ENCODE measurements around the gene ETS1.

Gene ETS1

DNA sequence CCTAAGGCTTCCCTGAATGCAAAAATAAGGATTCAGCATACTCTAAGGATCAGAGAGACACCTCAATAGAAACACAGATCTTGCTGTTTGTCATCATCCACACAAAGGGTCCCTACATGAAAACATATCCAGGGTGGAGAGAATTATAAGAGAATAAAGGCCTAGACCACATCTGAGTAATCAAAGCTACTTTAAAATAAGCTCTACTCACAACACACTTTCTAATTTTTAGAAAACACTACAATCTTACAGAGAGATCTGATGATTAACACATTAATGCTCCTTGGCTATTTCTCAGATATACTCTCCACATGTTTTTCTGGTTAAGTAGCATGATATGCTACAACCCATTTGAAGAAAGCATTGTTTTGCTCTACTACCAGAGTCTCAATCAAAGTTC, 108.2 kb downstream of the ETS1 start:
- DNase-seq (ENCODE audit: low read depth): no peak
- TF ChIP-seq, protein P1, sequence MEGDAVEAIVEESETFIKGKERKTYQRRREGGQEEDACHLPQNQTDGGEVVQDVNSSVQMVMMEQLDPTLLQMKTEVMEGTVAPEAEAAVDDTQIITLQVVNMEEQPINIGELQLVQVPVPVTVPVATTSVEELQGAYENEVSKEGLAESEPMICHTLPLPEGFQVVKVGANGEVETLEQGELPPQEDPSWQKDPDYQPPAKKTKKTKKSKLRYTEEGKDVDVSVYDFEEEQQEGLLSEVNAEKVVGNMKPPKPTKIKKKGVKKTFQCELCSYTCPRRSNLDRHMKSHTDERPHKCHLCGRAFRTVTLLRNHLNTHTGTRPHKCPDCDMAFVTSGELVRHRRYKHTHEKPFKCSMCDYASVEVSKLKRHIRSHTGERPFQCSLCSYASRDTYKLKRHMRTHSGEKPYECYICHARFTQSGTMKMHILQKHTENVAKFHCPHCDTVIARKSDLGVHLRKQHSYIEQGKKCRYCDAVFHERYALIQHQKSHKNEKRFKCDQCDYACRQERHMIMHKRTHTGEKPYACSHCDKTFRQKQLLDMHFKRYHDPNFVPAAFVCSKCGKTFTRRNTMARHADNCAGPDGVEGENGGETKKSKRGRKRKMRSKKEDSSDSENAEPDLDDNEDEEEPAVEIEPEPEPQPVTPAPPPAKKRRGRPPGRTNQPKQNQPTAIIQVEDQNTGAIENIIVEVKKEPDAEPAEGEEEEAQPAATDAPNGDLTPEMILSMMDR (IDR thresholded peaks at IDR 0.05; ENCODE audit: control insufficient read depth, insufficient read depth, low read depth, low read length, missing control alignments): no peak
- H3K4me3 ChIP-seq (ENCODE audit: control insufficient read depth, low read depth, low read length): no peak overlapping the region

DNA sequence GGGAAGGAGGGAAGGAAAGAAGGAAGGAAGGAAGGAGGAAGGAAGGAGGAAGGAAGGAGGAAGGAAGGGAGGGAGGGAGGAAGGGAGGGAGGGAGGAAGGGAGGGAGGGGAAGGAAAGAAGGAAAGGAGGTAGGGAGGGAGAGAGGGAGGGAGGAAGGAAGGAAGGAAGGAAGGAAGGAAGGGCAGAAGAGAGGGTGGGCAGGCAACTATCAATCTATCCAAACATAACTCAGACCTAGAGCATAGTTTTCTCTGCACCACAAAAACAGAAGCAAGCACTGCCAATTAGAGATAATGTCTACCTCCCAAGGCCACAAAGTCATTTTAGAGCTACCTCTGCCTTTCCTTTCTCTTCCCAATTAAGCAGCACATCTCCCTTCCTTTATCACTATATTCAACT, 109.1 kb downstream of the ETS1 start:
- TF ChIP-seq, protein P1 (IDR thresholded peaks at IDR 0.05; ENCODE audit: control insufficient read depth, insufficient read depth, low read depth, low read length, missing control alignments): no peak
- H3K4me3 ChIP-seq (ENCODE audit: control insufficient read depth, low read depth, low read length): no peak overlapping the region
- no peak for DNase-seq (ENCODE audit: low read depth)

DNA sequence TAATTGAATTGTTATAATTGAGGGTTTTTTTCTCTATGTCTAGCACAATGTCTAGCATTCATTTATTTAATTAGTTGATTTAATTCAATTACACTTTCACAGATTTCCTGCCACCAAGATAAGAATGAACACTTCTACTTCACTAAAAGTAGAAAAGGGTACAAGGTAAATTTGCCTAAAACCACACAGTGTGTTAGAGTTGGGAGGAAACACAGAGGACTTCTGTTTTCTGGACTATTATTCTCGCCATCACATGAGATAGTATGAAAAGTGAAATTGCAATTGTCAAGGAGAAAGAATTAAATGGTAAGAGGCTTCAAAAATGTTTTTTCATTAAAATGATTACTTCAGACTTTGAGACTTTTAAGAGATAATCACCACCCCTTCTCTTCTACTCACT, 109.5 kb downstream of the ETS1 start:
- TF ChIP-seq, protein P1 (IDR thresholded peaks at IDR 0.05; ENCODE audit: control insufficient read depth, insufficient read depth, low read depth, low read length, missing control alignments): no peak
- DNase-seq (ENCODE audit: low read depth): no peak
- no peak overlapping the region for H3K4me3 ChIP-seq (ENCODE audit: control insufficient read depth, low read depth, low read length)

DNA sequence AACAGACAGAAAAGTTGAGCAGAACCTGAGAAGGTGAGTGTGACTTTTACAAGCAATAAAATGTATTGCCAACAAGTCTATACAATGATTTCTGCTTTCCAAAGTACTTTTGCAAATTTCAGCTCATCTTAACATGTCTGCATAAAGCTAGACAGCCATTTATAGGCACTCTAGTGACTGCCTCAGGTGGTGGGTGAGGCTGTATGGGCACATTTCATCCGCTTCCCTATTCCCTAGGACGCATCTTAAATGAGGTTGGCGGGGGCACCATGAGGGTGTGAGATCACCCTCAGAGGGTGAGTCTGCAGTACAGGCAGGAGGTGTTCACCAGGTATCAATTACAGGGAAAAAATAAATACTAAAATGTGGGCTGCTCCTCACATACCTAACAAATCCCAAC, 110.1 kb downstream of the ETS1 start:
- TF ChIP-seq, protein P1 (IDR thresholded peaks at IDR 0.05; ENCODE audit: control insufficient read depth, insufficient read depth, low read depth, low read length, missing control alignments): no peak
- DNase-seq (ENCODE audit: low read depth): no peak
- H3K4me3 ChIP-seq (ENCODE audit: control insufficient read depth, low read depth, low read length): no peak overlapping the region

DNA sequence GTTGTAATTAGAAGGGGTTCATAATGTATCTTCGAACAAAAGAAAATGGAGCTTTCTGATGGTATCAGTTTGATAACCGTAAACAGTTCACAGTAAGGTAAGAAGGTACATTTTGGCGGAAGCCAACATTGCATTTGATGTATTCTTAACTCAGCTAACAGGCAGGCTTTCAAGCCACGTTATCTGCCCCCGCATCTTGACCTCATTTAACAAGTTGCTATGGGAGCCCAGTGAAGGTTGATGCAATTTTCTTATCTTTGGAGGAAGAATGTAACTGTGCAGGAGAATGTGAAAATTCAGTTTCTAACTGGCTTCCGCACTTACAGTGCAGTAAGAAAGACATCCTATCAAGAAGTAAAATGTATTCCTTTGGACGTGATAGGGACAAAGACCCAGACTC, 110.6 kb downstream of the ETS1 start:
- TF ChIP-seq, protein P1 (IDR thresholded peaks at IDR 0.05; ENCODE audit: control insufficient read depth, insufficient read depth, low read depth, low read length, missing control alignments): no peak
- H3K4me3 ChIP-seq (ENCODE audit: control insufficient read depth, low read depth, low read length): no peak overlapping the region
- DNase-seq (ENCODE audit: low read depth): no peak

DNA sequence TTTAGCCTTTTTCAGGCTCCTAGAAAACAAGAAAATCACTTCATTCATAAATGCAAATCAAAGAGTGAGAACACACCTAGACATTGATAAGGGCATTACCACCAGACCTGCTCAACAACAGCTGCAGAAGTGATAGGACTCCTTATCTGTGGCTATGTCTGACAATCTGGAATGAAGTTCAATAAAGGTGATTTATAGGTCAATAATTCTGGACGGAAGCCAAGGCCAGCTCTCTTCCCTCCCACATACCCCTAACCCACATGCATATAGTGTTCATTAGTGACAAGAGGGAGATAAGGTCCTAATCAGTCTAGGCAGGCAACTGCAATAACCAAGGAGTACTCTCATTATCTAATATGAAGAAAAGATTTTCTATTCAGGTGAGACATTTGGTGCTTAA, 111.3 kb downstream of the ETS1 start:
- no peak for DNase-seq (ENCODE audit: low read depth)
- TF ChIP-seq, protein P1 (IDR thresholded peaks at IDR 0.05; ENCODE audit: control insufficient read depth, insufficient read depth, low read depth, low read length, missing control alignments): no peak
- H3K4me3 ChIP-seq (ENCODE audit: control insufficient read depth, low read depth, low read length): no peak overlapping the region
